Heart left ventricle (tissue), 13 donors: ENCODE results near the gene SF3B4.

ENCODE experiments used
- POLR2A ChIP-seq, 2 donors: fragments of 450-650 bp; IDR thresholded peaks; one replicate each; pipeline ENCODE4 v1.6.1; 2017; ENCODE audit warnings: antibody characterized with exemption in 2 of 2, mild to moderate bottlenecking in 2 of 2, moderate library complexity in 2 of 2
- TF ChIP-seq, protein P1 (sequence below), 12 donors: fragments of 200-600 bp; sonication (generic) in 4 of 12; IDR thresholded peaks; one replicate each; pipeline versions ENCODE4 v1.5.0 to v1.8.0; 2018 to 2022; ENCODE audit warnings: antibody characterized with exemption in 12 of 12, mild to moderate bottlenecking in 5 of 12
- donor health status: ischemic (EF 13 %, LVEDD 7.1; RV severe dilation, severe dysfunction).
- donor health status: DM: no; HTN: yes; CAD: no.
- donor health status: DM: no; HTN: no; CAD: no.
- donor health status: ischemic (EF 25% LVEDD 6.9; RV normal size, moderate dysfunction).
- donor health status: ischemic (EF 25% LVEDD 5.7; RV mildly dilated, moderate dysfunction).
- donor health status: ischemic (EF 35%, LVEDD 5.7; RV mildly dilated, moderate dysfunction).
- donor health status: nonischemic (EF 11% LVEDD 7.7; RV severe dilation, severe dysfunction).
- donor health status: DM: yes; HTN: yes; CAD: no.
- donor health status: PGD.
- donor health status: ischemic (EF 29% LVEDD 5.4; RV normal size, mild dysfunction).
- donor health status: nonischemic (EF 23%, LVEDD 6.1; RV moderate dilation, normal function).

DNA sequence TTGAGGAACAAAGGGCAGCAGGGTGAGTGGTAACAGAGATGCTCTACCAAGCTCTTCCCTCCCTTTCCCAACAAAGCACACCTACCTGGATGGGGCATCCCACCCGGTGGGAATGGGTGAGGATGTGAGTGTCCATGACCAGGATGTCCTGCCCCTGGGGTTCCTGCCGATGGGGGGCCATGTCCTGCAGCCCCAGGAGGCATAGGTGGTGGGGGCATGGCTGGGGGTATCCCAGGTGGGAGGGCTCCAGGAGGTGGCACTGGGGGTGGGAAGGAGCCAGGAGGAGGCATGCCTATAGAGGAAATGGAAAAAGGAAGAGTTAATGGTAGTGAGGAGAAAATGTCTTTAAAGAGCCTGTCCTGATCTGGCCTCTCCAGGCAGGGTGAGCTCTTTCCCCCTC is 1.9 kb downstream of the SF3B4 start:
- TF ChIP-seq, protein P1, sequence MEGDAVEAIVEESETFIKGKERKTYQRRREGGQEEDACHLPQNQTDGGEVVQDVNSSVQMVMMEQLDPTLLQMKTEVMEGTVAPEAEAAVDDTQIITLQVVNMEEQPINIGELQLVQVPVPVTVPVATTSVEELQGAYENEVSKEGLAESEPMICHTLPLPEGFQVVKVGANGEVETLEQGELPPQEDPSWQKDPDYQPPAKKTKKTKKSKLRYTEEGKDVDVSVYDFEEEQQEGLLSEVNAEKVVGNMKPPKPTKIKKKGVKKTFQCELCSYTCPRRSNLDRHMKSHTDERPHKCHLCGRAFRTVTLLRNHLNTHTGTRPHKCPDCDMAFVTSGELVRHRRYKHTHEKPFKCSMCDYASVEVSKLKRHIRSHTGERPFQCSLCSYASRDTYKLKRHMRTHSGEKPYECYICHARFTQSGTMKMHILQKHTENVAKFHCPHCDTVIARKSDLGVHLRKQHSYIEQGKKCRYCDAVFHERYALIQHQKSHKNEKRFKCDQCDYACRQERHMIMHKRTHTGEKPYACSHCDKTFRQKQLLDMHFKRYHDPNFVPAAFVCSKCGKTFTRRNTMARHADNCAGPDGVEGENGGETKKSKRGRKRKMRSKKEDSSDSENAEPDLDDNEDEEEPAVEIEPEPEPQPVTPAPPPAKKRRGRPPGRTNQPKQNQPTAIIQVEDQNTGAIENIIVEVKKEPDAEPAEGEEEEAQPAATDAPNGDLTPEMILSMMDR (IDR thresholded peaks at IDR 0.05): no peak
- TF ChIP-seq POLR2A (IDR thresholded peaks at IDR 0.05): no peak
